ENCODE measurements around the gene ARPC4. TPM values are rescaled to one million over a fixed set of nuclear protein-coding genes. Genes with fewer than 3 reads are reported as not detected.

The ARPC4 gene
- total and polyA plus RNA-seq, 2 of the 13 experiments (the other 11 are each of a cell fraction or from before 2014, with no cell fraction given) = 30.1 to 83.6 TPM

GRCh38 chr3:9769012-9769411 is 23.9 kb upstream of the ARPC4 start:
- peak; percentile 41; the same call in 1 of the 2 replicates for TF ChIP-seq ZNF605 (CRISPR knock-in tag; IDR thresholded peaks at IDR 0.05)
- TF ChIP-seq IKZF4 (CRISPR knock-in tag; IDR thresholded peaks at IDR 0.05; ENCODE audit: borderline replicate concordance, low read depth, not compliant biosample characterization) = no peak
- BruUV-seq (replicated peaks) = no TSS peak
- Histone ChIP-seq H3K4me3 (replicated peaks in 1 of 3; ENCODE audit: insufficient read depth in 1 of 3, low read depth in 2 of 3, low read length in 3 of 3) (peak overlapping the region; percentile 68 to 92 (median 76)), H3K27me3 (ENCODE audit: control insufficient read depth in 1 of 2, insufficient read depth in 2 of 2, low read length in 2 of 2) (no peaks in the 10 kb centered on the region; a peak in 1 of 5 replicates), H3K4me2 (ENCODE audit: low read depth, low read length) (peak overlapping the region; percentile 99), H3K4me1 (ENCODE audit: insufficient read depth, low read length) (peaks cover 39% of the 10 kb centered on the region), H3K9ac (ENCODE audit: insufficient read depth, low read depth, low read length) (peak overlapping the region; percentile 84), H3K9me3 (ENCODE audit: low read length) (no peaks in the 10 kb centered on the region), H4K20me1 (ENCODE audit: insufficient read depth, low read length) (no peaks in the 10 kb centered on the region), H3K36me3 (replicated peaks in 1 of 2; ENCODE audit: control insufficient read depth in 1 of 2, insufficient read depth in 2 of 2, low read length in 2 of 2) (peaks cover 4 to 13% of the 10 kb centered on the region in 2 experiments; a peak in 3 of 5 replicates), H2AFZ (ENCODE audit: low read length) (no peak overlapping the region), H3K27ac (ENCODE audit: extremely low read length, insufficient read depth, low read length) (peak overlapping the region; percentile 57), H3K79me2 (ENCODE audit: insufficient read depth, low read length) (peaks cover 13% of the 10 kb centered on the region)
- intact Hi-C loops (cut with micrococcal nuclease; ENCODE audit: unreplicated experiment) = no loop called here
- DNase-seq (ENCODE audit: low spot score) (no peak), FAIRE-seq (no peak), ATAC-seq (peak; percentile 8)
- ChIA-PET CTCF (ENCODE audit: low intra/inter-chr PET ratio, low total read pairs) (no interaction called here), POLR2A (interaction anchor here (1.1 to 5.3 kb wide), 6 partner anchors 15 to 177 kb away, joined by 3 to 50 read pairs (median 8); partner anchors contain the start of genes ARPC4, BRPF1, IL17RC and OGG1)
- 36% methylated on average over 5 of the region's 5 CpGs for WGBS (ENCODE audit: low lambda C conversion rate)
- in situ Hi-C loops (cut with HindIII; ENCODE audit: extremely low pct_ligation_motif_present, low pct_unique_long_range_greater_than_20kb) = no loop called here

DNA sequence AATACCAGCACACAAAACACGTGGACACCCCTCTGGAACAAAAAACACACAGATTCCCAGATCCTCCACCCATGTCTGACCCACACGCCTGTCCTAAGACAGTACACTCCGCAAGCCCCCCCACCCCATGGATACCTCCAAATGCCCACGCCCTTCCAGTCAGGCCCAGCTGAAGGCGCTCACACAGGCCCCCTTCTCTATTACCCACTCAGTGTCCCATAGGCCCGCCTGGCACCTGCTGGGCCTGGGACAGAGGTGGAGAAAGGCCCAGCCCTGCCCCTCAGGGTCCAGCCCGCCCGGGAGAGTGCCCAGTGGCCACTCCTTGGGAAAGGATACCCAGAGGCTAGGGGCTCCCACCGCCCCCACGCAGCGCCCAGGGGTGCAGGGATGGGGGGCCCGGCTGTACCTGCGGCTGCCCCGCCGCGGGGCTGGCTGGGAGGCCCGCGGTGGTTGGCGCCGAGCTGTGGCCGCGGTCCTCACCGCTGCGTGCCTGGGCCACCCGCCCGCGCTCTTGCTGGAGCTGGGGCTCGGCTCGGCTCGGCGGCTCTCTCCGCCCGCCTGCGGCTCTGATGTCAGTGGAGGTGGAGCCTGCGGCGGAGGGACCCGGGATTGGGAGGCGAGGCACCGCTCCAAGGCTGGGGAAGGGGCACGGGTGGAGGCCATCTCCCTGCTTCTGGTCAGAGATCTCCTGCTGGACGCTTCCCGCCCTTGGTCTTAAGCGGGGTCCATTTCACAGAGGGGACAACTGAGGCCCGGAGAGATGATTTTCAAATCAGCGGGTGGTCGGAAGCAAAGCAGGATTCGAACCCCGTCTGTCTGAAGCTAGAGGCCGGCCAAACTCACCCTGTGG is 23.2 kb upstream of the ARPC4 start, which contains the start of gene CAMK1:
Gene CAMK1, minus strand, starts transcription at position 522 of the 850 bp plus-strand sequence. CDS start 2,198 bp downstream, outside the sequence.
- Histone ChIP-seq H3K4me3 (replicated peaks in 1 of 3; ENCODE audit: insufficient read depth in 1 of 3, low read depth in 2 of 3, low read length in 3 of 3) (peak within 1 kb of the TSS; percentile 68 to 92 (median 76)), H3K27me3 (ENCODE audit: control insufficient read depth in 1 of 2, insufficient read depth in 2 of 2, low read length in 2 of 2) (no peaks in the 10 kb centered on the region; a peak in 1 of 5 replicates), H2AFZ (ENCODE audit: low read length) (no peak within 1 kb of the TSS), H4K20me1 (ENCODE audit: insufficient read depth, low read length) (no peaks in the 10 kb centered on the region), H3K36me3 (replicated peaks in 1 of 2; ENCODE audit: control insufficient read depth in 1 of 2, insufficient read depth in 2 of 2, low read length in 2 of 2) (peaks cover 4 to 13% of the 10 kb centered on the region in 2 experiments; a peak in 3 of 5 replicates), H3K79me2 (ENCODE audit: insufficient read depth, low read length) (peaks cover 13% of the 10 kb centered on the region), H3K4me2 (ENCODE audit: low read depth, low read length) (peak within 1 kb of the TSS; percentile 99), H3K27ac (ENCODE audit: extremely low read length, insufficient read depth, low read length) (peak within 1 kb of the TSS; percentile 57), H3K9me3 (ENCODE audit: low read length) (no peaks in the 10 kb centered on the region), H3K4me1 (ENCODE audit: insufficient read depth, low read length) (peaks cover 39% of the 10 kb centered on the region), H3K9ac (ENCODE audit: insufficient read depth, low read depth, low read length) (peak within 1 kb of the TSS; percentile 84)
- BruUV-seq (replicated peaks) = no TSS peak
- POLR2A ChIA-PET = interaction anchor here (0.7 to 5.3 kb wide), 8 partner anchors 12 to 406 kb away, joined by 3 to 50 read pairs (median 6); partner anchors contain the start of genes ARPC4, BRPF1, IL17RC and OGG1
- in situ Hi-C loops (cut with HindIII; ENCODE audit: extremely low pct_ligation_motif_present, low pct_unique_long_range_greater_than_20kb) (no loop called here), intact Hi-C loops (cut with micrococcal nuclease; ENCODE audit: unreplicated experiment) (no loop called here)
- WGBS (ENCODE audit: low lambda C conversion rate) = 2% methylated on average over 13 of the region's 49 CpGs
- DNase-seq (ENCODE audit: low spot score) (peak; percentile 45), FAIRE-seq (no peak), ATAC-seq (peak; percentile 91)
- CTCF ChIA-PET (ENCODE audit: low intra/inter-chr PET ratio, low total read pairs) = no interaction called here
- no peak for TF ChIP-seq FOSL2 (CRISPR knock-in tag; IDR thresholded peaks at IDR 0.05)
- no peak for TF ChIP-seq MTF2 (CRISPR knock-in tag; IDR thresholded peaks at IDR 0.05; ENCODE audit: borderline replicate concordance)
- no peak for TF ChIP-seq GRHL1 (CRISPR knock-in tag; conservative IDR thresholded peaks at IDR 0.05)
- peak; percentile 55; the same call in 1 of the 2 replicates for TF ChIP-seq ZBTB38 (CRISPR knock-in tag; IDR thresholded peaks at IDR 0.05)
- no peak for TF ChIP-seq ZNF747 (CRISPR knock-in tag; IDR thresholded peaks at IDR 0.05; ENCODE audit: borderline replicate concordance)
- TF ChIP-seq HHEX (CRISPR knock-in tag; IDR thresholded peaks at IDR 0.05) = no peak
- TF ChIP-seq, protein P1, sequence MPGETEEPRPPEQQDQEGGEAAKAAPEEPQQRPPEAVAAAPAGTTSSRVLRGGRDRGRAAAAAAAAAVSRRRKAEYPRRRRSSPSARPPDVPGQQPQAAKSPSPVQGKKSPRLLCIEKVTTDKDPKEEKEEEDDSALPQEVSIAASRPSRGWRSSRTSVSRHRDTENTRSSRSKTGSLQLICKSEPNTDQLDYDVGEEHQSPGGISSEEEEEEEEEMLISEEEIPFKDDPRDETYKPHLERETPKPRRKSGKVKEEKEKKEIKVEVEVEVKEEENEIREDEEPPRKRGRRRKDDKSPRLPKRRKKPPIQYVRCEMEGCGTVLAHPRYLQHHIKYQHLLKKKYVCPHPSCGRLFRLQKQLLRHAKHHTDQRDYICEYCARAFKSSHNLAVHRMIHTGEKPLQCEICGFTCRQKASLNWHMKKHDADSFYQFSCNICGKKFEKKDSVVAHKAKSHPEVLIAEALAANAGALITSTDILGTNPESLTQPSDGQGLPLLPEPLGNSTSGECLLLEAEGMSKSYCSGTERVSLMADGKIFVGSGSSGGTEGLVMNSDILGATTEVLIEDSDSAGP (CRISPR knock-in tag; IDR thresholded peaks at IDR 0.05; ENCODE audit: borderline replicate concordance) = peak; percentile 61; the same call in 1 of the 2 replicates
- peak; percentile 10; the same call in 1 of the 2 replicates for TF ChIP-seq RCOR2 (CRISPR knock-in tag; IDR thresholded peaks at IDR 0.05)
- no peak for TF ChIP-seq SOX13 (IDR thresholded peaks at IDR 0.05)
- TF ChIP-seq SOX13 (CRISPR knock-in tag; conservative IDR thresholded peaks at IDR 0.05 in 1 of 2, IDR thresholded peaks at IDR 0.05 in 1 of 2) = no peak
- no peak for TF ChIP-seq RFXANK (CRISPR knock-in tag; IDR thresholded peaks at IDR 0.05)
- TF ChIP-seq ZKSCAN5 (CRISPR knock-in tag; IDR thresholded peaks at IDR 0.05) = no peak

Measured in HepG2 (cell line).